Dermis blood vessel endothelial cell (primary cell): ENCODE results near the gene OR56B4. TPM values are rescaled to one million over a fixed set of nuclear protein-coding genes. Genes with fewer than 3 reads are reported as not detected.
A peak's percentile ranks its signal among the peaks of the same experiment; 100 is the strongest.
"Not testable (repeated sequence)": the region's sequence is repeated elsewhere in the genome, so short reads cannot be mapped to it uniquely, and the experiment has no call there.

Source experiments
- DNase-seq: peaks from one replicate; pipeline ENCODE4 v3.0.0; 2010
- total RNA-seq: library from RNA; depleted of rRNA; stranded (reverse); fragments of >200 nt; gene quantifications from 2 replicates; pipeline ENCODE4 v1.2.3, GENCODE V29; 2014

OR56B4 gene, protein sequence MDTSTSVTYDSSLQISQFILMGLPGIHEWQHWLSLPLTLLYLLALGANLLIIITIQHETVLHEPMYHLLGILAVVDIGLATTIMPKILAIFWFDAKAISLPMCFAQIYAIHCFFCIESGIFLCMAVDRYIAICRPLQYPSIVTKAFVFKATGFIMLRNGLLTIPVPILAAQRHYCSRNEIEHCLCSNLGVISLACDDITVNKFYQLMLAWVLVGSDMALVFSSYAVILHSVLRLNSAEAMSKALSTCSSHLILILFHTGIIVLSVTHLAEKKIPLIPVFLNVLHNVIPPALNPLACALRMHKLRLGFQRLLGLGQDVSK
- not detected in 2 replicates for total RNA-seq

DNA sequence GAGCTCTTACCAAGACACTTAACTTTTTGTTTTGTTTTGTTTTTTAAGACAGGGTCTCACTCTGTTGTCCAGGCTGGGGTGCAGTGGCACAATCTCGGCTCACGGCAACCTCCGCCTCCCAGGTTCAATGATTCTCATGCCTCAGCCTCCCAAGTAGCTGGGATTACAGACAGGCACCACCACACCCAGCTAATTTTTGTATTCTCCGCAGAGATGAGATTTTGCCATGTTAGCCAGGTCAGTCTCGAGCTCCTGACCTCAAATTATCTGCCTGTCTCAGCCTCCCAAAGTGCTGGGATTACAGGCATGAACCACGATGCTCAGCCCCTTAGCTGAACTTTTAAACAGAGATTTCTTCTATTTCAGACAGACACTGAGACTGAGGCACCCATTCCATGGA is at the start of gene OR56B4:
OR56B4 (plus strand) TSS at position 301 of the 400 bp plus-strand sequence; CDS start at position 396, 95 bp downstream.
- not testable (repeated sequence) for DNase-seq

DNA sequence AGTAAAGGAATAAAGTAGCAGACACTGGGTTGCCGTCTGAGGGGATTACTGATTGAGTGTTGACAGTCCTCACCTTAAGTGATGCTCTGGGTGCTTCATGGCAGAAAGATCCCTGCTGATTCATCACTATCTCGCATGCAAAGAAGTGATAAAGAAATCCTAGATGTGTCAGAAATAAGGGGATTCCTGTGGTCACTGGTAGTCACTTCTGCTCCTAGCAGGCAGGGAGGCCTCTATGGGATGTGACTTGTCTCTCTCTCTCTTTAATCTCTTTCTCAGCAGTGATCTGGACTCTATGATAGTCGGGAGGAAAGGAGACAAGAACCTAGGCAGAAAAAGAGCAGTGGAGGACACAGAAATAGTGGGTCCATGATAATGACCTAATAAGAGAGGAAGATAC is 46.0 kb upstream of the OR56B4 start:
- no peak for DNase-seq

DNA sequence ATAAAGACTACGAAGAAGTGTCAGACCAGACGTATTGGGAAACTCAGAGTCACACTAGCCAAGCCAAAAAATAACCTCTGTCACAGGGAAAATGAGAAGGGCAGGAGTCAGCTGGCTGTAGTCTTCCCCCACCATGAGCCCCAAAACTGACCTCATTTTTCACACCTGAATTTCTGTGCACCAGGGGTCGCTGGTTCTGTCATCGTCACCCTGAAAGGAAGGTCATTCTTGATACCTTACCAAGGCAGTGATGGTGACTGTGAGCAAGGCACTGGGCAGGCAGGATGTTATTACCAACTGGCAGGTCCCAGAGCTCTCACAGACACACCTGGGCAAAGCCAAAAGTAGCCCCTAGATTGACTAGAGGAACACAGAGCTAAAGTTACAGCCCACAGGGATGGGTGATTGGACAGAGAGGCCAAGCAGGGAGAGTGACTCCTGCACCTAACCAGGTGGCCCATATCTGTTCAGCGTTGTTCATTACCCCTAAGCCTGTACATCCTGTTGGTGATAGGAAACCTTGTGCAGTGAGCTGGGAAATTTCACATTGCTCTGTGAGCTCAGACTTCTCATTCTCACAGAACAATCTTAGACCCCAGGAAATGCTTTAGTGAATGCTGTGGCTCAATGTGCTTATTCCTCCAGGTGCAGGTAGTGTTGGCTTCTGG is 44.7 kb upstream of the OR56B4 start:
- DNase-seq, result no peak

DNA sequence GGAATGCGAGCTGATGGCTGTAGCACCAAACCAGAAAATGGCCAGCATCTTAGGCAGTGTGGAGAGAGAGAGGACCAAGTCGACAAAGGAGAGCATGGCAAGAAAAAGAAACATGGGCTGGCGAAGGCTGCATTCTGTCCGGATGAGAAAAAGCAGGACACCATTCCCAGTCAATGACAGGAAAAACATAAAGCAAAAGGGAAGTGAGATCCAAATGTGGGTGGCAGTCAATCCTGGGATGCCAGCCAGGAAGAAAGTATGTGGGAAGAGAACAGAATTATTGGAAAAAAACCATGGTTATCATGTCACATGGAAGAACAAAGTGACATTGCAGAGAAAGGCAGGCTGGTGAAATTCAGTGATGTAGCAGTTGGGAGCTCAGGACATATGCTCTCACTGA is 40.0 kb upstream of the OR56B4 start:
- DNase-seq, result no peak

DNA sequence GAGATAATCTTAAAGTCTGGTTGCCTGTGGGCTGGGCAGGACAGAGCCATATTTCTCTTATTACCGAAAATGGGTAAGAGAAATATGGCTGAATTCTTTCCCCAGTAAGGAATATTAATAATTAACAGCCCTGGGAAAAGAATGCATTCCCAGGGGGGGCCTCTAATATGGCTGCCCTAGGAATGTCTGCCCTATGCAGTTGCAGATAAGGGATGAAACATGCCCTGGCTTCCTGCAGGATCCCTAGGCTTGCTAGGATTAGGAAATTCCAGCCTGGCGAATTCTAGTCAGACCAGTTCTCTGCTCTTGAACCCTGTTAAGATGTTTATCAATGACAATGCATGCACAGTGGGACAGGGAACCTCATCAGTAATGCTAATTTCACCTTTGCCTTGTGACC is 31.0 kb upstream of the OR56B4 start:
- not testable (repeated sequence) for DNase-seq

DNA sequence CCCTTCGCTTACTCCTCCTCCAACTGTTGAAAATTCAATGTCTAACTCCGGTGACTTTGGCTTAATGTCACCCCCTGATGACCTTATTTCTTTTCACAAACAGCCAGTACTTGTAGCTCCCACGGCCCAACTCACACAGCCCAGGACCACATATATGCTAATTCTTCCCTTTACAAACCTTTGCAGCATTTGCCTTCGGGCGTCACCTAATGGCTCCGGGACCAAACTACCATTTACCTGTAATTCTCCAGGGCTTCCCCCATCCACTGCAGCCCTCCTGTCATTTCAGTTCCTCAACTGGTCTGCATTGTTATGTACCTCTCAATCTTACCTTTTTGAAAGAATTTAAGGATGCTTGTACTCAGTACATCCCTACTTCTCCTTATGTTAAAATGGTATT is 29.8 kb upstream of the OR56B4 start:
- DNase-seq, result no peak

DNA sequence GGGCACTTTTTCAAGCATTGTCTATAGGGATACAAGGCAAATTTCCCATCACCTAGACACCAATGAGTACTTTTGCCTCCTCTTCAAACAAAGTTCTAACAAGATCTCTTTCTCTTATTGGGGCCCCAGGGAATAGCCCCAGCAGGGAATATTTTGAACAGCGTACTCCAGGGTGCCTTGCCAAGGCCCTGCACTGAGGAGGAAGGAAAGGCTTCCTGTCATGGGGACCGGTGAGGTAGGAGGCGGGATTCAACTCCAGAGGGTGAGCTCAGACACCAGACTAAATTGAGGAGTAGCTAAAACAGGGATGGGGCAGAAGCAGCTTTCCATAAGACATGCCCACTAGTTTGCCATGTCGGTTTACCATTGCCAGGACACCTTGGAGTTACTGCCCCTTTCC is 28.0 kb upstream of the OR56B4 start:
- no peak for DNase-seq

DNA sequence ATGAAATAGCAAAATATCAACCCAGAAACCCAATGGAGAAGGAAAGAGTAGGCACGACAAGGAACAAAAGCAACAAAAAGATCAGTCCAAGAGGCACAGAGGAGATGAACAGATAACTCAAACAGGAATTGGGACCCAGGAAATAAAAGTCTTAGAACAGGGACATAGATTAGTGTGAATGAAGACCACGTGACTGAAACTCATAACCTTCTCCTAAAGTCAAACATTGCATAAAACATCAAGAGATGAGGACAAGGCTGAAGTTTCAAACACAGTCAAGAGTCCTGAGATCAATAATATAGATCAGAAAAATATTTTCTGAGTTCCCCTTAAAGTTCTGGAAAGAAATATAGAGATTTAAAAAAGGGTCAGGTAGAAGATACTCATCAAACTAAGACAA is 24.4 kb upstream of the OR56B4 start:
- DNase-seq, result no peak

DNA sequence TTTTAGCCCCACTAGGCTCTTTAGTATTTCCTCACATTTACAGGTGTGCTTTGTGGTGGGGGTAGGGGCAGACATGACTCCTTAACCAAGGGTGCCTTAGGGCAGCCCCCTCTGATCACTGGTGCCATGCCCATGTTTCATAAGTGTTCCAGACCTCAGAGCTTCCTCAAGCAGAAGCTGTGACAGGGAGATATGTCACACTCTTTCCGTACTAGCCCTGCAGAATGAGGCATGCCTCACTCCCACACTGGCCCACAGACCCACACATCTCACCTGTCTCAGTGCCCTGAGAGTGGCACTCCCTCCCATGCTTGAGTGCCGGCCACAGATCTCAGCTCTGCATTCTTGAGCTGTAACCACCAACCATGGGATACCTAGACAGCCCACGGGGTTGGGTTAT is 22.9 kb upstream of the OR56B4 start:
- DNase-seq, result no peak

DNA sequence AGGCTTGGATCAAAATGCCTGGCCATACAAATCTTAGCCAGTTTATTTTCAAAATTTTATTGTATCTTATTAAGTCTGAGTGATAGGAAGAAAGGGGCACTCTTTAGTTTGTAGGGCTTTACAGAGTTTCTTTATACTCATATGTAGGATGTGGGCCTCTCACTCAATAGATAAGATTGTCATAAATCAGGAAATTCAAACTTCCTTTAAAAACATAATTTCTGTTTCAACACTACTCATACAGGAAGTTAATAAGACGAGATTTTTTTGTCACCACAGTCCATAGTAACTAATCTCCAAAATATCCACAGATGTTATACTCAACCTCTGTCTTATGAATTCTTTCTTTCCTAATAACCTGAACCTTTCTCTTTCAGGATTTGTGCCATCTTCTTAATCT is 13.3 kb upstream of the OR56B4 start:
- DNase-seq, result no peak

DNA sequence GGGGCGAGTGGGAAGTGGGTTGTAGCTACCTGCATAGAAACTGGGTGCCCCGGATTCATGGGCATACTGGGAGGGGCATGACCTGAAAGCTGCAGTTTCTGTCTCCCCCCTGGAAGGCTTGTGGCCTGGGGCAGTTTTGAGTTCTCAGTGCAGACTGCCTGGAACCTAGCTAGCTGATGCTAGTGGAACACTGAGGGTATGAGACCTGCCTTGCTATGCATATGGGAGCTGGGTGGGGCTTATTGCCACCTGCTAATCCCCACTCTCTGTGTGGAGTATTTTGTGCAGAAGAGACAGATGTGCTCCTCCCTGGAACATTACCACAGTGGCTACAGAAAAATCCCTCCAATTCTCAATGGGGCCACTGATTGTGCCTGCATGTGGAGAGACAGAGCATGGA is 11.7 kb upstream of the OR56B4 start:
- DNase-seq, result no peak

DNA sequence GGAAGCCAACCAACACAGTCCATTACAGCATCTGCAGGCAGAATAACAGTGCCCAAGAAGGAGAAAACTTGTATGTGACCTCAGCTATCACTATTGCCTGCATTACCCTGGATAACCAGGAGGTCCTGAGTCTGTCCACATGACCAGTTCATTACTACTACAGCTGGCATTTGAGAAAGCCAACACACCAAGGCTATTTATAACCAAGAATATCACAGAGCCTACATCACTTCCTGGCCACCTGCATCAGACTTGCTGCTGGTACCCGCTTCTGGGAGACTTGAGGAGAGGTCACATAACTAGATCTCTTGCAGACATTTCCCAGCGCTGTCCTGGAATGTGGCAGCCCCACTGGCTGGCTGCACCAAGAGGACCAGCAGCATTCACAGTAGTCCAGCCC is 11.1 kb upstream of the OR56B4 start:
- DNase-seq, result peak; percentile 24

DNA sequence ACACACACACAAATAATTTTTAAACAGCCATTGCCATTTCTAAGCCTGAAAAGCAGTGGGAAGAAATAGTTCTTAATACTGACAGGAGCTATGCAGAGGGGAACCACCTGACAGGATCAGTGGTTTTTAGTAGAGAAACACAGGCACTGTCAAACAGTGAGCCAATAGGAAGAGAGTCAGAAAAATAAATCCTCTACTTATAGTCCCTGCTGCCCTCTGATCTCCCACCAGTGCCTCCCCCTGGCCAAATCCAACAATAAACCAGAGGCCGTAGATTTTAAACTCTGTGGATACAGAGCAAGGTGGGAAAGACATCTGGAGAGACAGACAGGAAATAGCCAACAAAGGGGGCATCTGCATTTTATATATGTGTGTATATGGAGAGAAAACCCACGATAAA is 7.9 kb upstream of the OR56B4 start:
- no peak for DNase-seq

DNA sequence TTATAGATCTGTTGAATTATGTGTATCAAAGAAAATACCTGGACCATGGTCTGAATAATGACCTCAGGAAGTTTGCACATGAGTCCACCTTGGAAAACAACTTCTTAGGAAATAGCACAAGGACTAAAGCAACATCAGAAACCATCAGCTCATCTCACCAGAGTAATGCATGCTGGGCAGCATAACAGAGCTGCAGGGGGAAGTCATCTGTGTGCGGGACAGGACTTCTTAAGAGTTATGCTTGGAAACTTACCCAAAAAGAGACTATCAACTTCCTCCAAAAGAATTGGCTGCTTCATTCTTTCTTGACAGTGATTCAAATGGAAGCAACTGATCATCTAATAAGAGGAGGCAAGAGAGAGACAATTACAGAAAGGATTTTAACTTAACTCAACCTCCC is 2.5 kb downstream of the OR56B4 start:
- DNase-seq, result no peak

DNA sequence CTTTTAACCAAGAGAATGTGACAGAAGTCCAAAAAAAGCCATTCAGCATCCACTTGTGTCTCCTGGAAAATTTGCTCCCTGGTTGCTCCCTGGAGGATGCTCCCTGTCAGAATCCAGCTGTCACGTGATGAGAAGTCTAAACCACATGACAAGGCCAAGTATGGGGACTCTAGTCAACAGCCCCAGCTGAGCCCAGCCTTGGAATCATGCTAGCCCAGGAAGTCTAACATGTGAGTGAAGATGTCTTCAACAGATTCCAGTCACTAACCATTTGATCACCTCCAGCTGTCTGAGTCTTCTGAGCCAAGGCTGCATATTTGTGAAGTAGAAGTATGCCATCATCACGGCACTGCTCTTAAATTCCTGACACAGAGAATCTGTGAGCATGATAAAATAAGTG is 4.2 kb downstream of the OR56B4 start:
- DNase-seq, result no peak

DNA sequence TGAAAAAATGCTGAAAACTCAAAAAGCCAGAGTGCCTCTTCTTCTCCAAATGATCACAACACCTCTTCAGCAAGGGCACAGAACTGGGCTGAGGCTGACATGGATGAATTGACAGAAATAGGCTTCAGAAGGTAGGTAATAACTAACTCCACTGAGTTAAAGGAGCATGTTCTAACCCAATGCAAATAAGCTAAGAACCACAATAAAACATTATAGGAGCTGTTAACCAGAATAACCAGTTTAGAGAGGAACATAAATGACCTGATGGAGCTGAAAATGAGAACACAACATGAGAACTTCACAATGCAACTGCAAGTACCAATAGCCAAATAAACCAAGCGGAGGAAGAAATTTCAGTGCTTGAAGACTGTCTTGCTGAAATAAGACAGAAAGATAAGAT is 9.2 kb downstream of the OR56B4 start:
- DNase-seq, result no peak

DNA sequence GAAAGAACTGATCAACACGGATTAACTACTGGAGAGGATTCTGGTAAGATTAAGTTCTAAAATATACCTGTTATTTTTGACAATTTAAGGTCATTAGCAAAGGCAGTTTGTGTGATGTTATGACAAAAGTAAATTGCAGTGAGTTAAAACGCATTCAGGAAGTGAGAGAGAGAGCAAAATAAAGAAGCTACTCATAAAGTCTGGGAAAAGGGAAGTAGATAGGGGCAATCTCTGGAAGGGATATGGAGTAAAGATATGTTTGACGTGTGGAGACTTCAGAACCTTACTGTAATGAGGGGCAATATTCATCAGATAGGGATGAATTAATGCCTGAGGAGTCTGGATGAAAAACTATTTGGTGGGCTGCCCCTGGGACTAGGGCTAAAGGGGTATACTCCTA is 16.8 kb downstream of the OR56B4 start:
- DNase-seq, result no peak

DNA sequence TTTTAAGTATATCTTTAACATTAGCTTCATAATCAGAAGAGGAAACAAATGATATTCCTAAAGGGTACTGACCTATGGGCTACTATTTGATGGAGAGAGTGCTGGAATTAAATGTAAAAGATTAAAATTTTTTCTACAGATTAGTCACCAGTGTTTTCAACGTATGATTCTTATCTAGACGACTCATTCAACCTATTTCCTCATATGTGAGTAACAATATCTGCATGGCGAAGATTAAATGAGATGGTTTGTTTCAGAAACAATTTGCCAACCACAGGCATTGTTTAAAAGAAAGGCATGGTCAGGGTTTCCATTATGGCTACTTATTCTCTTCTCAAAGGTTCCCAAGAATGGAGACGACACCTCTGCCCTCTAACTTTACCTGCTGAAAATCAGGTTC is 20.4 kb downstream of the OR56B4 start:
- no peak for DNase-seq

DNA sequence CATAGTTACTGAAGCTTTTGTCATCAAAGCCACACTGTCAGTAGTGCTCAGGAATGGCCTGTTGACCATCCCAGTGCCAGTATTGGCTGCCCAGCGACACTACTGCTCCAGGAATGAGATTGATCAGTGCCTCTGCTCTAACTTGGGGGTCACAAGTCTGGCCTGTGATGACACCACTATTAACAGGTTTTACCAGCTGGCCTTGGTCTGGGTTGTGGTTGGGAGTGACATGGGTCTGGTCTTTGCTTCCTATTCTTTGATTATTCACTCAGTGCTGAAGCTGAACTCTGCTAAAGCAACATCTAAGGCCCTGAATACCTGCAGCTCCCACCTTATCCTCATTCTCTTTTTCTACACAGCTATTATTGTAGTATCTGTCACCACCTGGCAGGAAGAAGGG is 21.5 kb downstream of the OR56B4 start:
- DNase-seq, result no peak

DNA sequence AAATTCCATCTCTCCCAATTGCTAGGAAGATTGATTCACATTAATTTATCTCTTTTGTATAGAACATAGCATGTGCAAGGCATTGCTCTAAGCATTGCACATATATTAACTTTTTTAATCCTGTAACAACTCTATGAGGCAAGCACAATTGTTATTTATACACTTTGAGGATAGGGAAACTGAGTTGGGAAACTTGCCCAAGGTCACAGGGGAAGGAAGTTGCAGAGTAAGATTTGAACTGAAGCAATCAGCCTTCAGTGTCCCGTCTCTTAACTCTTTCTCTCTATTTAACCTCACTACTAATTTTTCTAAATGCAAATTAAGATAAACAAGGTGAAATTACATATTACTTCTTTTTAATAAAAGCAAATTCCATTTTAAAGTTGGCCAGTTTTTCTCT is 22.2 kb downstream of the OR56B4 start:
- DNase-seq, result no peak

DNA sequence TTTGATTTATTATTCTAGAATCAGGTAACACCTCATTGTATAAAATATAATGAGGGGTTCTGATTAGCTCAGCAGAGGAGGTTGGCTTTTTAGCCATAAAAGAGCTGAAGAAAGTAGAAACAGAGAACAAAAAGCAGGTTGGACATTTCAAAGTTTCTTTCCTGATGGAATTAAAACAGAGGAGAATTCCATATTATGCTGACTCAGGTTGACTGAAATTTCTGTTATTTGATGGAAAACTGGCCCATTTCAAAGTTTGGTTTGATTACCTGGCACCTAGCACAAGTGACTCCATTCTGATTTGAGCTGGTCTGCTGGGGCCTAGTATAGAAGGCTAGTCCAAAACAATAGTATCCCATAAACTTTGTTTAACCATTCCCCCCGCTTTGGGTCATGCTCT is 24.9 kb downstream of the OR56B4 start:
- DNase-seq, result no peak

DNA sequence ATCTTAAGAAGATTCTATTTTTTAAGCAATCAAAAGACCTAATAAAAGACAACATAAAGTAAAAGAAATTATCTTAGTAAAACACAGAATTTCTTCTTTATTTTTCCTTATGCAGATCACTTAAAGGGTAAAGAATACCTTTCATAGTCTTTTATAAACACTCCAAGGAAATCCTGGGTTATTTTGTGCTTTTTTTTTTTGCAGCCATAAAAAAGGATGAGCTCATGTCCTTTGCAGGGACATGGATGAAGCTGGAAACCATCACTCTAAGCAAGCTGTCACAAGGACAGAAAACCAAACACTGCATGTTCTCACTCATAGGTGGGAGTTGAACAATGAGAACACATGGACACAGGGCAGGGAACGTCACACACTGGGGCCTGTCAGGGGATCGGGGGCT is 28.5 kb downstream of the OR56B4 start:
- not testable (repeated sequence) for DNase-seq

DNA sequence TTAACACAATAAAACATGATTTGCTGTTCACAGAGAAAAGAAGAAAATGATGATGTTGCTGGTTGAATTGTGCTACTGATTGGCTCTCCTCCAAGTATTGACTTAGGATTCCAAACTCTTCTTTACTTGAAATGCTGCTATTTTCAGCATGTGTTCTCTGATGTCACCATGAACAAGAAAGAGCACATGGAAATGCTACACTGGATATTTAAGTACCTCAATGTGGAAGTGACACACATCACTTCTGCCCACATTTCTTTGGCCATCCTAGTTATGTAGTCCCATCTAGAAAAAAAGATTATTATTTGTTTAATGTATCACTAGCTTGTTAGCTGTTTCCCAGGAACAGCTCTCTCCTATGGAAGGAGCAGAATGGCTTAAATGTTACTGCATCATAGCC is 35.5 kb downstream of the OR56B4 start:
- no peak for DNase-seq

DNA sequence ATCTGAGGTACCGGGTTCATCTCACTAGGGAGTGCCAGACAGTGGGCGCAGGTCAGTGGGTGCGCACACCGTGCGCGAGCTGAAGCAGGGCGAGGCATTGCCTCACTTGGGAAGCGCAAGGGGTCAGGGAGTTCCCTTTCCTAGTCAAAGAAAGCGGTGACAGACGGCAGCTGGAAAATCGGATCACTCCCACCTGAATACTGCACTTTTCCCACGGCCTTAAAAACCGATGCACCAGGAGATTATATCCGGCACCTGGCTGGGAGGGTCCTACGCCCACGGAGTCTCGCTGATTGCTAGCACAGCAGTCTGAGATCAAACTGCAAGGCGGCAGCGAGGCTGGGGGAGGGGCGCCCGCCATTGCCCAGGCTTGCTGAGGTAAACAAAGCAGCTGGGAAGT is 36.3 kb downstream of the OR56B4 start:
- not testable (repeated sequence) for DNase-seq

DNA sequence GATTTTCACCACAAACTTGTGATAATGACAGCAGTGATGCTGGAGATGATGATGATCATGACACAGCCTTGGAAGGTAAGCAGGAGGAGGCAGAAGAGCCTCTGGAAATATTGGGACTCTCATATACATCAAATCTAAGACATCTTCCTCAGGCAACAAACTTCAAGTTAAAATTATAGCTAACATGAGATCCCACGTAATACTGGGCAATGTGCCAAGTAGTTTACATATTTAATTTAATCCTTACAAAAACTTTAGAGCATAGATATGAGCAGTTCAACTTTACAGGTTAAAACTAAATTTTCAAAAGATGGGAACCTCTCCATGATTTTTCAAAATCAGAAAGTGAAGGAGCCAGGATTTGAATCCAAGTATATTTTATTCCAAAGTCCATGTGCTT is 43.6 kb downstream of the OR56B4 start:
- no peak for DNase-seq
